ENCODE data around the gene PER3. TPM values are rescaled to one million over a fixed set of nuclear protein-coding genes. Genes with fewer than 3 reads are reported as not detected.

The PER3 gene
- total and polyA plus RNA-seq, 2 of the 4 experiments (the other 2 are of a cell fraction): 3.4 to 4.2 TPM

DNA sequence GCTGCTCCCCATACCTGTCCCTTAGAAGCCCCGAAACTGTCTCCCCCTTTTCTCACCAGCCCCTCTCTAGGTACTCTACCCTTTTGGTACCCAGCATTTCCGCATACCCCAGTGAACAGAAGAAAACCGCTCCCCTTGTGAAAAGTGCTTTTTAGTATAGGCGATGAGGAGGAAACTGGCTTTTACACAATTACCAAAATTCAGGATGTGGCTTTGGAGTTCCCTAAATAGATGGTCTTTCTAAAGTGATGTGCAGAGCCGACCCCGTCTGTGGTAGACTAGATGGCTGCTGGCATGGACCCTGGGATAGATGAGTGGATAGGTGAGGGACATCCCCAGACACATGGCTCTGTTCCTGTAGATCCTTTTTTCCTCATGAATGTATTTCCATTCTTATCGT lies 2.6 kb upstream of the PER3 start:
- no peak overlapping the region for H4K5ac ChIP-seq (ENCODE audit: low read depth, low read length)
- no peaks in the 10 kb centered on the region for H3K9me3 ChIP-seq (ENCODE audit: control insufficient read depth, insufficient read depth, low read length)
- H3K4me3 ChIP-seq (ENCODE audit: insufficient read depth, low read depth, low read length): no peak overlapping the region
- in situ Hi-C loops (cut with MboI; ENCODE audit: low sequenced_read_pairs): no loop called here
- H3K4ac ChIP-seq (ENCODE audit: low read depth, low read length): no peak overlapping the region
- no peak overlapping the region for H3K23ac ChIP-seq (ENCODE audit: low read depth, low read length)
- DNase-seq (no peak), ATAC-seq (ENCODE audit: low read depth) (no peak)
- no TSS peak for BruUV-seq (replicated peaks)
- no peak overlapping the region for H2AK5ac ChIP-seq (ENCODE audit: low read depth, low read length)
- no peak overlapping the region for H3K14ac ChIP-seq (replicated peaks; ENCODE audit: low read depth, low read length)
- H2BK20ac ChIP-seq (ENCODE audit: low read depth, low read length): no peak overlapping the region
- no peak overlapping the region for H2BK120ac ChIP-seq (ENCODE audit: low read depth, low read length)
- WGBS, 2 experiments (ENCODE audit: extremely low coverage in 2 of 2, insufficient read length in 1 of 2): no CpG with 5 or more reads among the region's 7 CpGs
- no peak overlapping the region for H3K9ac ChIP-seq (ENCODE audit: low read depth, low read length)
- POLR2A ChIA-PET (ENCODE audit: unreplicated experiment): no interaction called here
- no peak overlapping the region for H3K27ac ChIP-seq (ENCODE audit: insufficient read depth, low read length)
- no peak overlapping the region for H4K8ac ChIP-seq (ENCODE audit: low read depth in 2 of 2, low read length in 2 of 2)
- no peak overlapping the region for H3K18ac ChIP-seq (ENCODE audit: low read depth, low read length)
- CTCF ChIA-PET: no interaction called here
- no peaks in the 10 kb centered on the region for H4K20me1 ChIP-seq (ENCODE audit: insufficient read depth, low read length)
- no peak overlapping the region for H3K4me2 ChIP-seq (ENCODE audit: low read depth, low read length)
- no peaks in the 10 kb centered on the region for H3K9me1 ChIP-seq (ENCODE audit: insufficient read depth, low read length)
- H3K27me3 ChIP-seq (ENCODE audit: control insufficient read depth, insufficient read depth, low read length): no peaks in the 10 kb centered on the region
- peaks cover 7% of the 10 kb centered on the region; the same call in 1 of the 2 replicates for H3K4me1 ChIP-seq (ENCODE audit: control insufficient read depth, insufficient read depth, low read length)
- no peak overlapping the region for H4K91ac ChIP-seq (ENCODE audit: insufficient read depth, low read depth, low read length)
- TF ChIP-seq BHLHE40 (IDR thresholded peaks at IDR 0.05; ENCODE audit: low read depth, low read length) (no peak), NFE2L2 (IDR thresholded peaks at IDR 0.05; ENCODE audit: low read depth, low read length) (no peak), CEBPB (IDR thresholded peaks at IDR 0.05; ENCODE audit: low read depth, low read length) (no peak), MAFK (IDR thresholded peaks at IDR 0.05; ENCODE audit: low read depth, low read length) (no peak)
- no peak overlapping the region for H3K56ac ChIP-seq (ENCODE audit: extremely low read depth, insufficient read depth, low read length)
- intact Hi-C loops (cut with micrococcal nuclease): loop anchor here (5.0 kb wide), 1 partner anchor 121 kb away; no protein-coding TSS in a partner anchor
- peaks cover 17 to 23% of the 10 kb centered on the region in 2 experiments; a peak in 3 of 4 replicates for H3K79me1 ChIP-seq (ENCODE audit: low read depth in 1 of 2, low read length in 2 of 2)
- H2AFZ ChIP-seq (replicated peaks; ENCODE audit: low read length, poor library complexity): no peak overlapping the region
- no peak overlapping the region for H2BK15ac ChIP-seq (ENCODE audit: low read depth, low read length)
- no peak overlapping the region for H2BK5ac ChIP-seq (ENCODE audit: low read depth, low read length, poor library complexity, severe bottlenecking)
- dilution Hi-C loops (cut with HindIII; ENCODE audit: low sequenced_read_pairs, unreplicated experiment): no loop called here
- H2AK9ac ChIP-seq (replicated peaks; ENCODE audit: low read depth, low read length, poor library complexity): no peak overlapping the region
- H3K36me3 ChIP-seq (ENCODE audit: control insufficient read depth, insufficient read depth, low read length): peaks cover 23% of the 10 kb centered on the region
